ENCODE results near the gene PACS2.
A peak's percentile ranks its signal among the peaks of the same experiment; 100 is the strongest.
"Not testable (repeated sequence)": the region's sequence is repeated elsewhere in the genome, so short reads cannot be mapped to it uniquely, and the experiment has no call there.

Gene PACS2

GRCh38 chr14:105326568-105326867, 12.0 kb downstream of the PACS2 start:
- DNase-seq (ENCODE audit: low read depth), result no peak
- H3K4me3 ChIP-seq (ENCODE audit: low read depth, low read length), result no peak overlapping the region
- no peak for TF ChIP-seq POLR2A (IDR thresholded peaks at IDR 0.05; ENCODE audit: extremely low read depth, insufficient read length)
- TF ChIP-seq CTCF (IDR thresholded peaks at IDR 0.05; ENCODE audit: low read depth, low read length), result no peak
- TF ChIP-seq, protein P1, sequence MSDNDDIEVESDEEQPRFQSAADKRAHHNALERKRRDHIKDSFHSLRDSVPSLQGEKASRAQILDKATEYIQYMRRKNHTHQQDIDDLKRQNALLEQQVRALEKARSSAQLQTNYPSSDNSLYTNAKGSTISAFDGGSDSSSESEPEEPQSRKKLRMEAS (IDR thresholded peaks at IDR 0.05; ENCODE audit: low read depth, low read length), result no peak
- TF ChIP-seq MYC (IDR thresholded peaks at IDR 0.05; ENCODE audit: low read depth, low read length), result no peak

- no peak for DNase-seq (ENCODE audit: low read depth)
- H3K4me3 ChIP-seq (ENCODE audit: low read depth, low read length), result no peak overlapping the region
- TF ChIP-seq, protein P1 (IDR thresholded peaks at IDR 0.05; ENCODE audit: low read depth, low read length), result no peak
- TF ChIP-seq CTCF (IDR thresholded peaks at IDR 0.05; ENCODE audit: low read depth, low read length) (no peak), MYC (IDR thresholded peaks at IDR 0.05; ENCODE audit: low read depth, low read length) (no peak), POLR2A (IDR thresholded peaks at IDR 0.05; ENCODE audit: extremely low read depth, insufficient read length) (no peak)
Observed at GRCh38 chr14:105326891-105327694, 12.5 kb downstream of the PACS2 start.

DNA sequence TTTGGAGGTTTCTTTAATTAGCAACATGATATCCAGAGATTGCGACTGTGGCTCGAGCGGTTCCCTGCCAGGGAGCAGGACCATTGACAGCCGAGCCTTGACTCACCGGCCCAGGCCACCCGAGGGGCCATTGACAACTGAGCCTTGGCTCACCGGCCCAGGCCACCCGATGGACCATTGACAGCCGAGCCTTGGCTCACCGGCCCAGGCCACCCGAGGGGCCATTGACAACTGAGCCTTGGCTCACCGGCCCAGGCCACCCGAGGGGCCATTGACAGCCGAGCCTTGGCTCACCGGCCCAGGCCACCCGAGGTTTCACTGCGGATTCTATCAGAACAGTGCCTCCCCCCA, 13.1 kb downstream of the PACS2 start:
- not testable (repeated sequence) for DNase-seq (ENCODE audit: low read depth); H3K4me3 ChIP-seq (ENCODE audit: low read depth, low read length)

GRCh38 chr14:105328070-105328677, 13.6 kb downstream of the PACS2 start:
- TF ChIP-seq CTCF (IDR thresholded peaks at IDR 0.05; ENCODE audit: low read depth, low read length) (no peak), POLR2A (IDR thresholded peaks at IDR 0.05; ENCODE audit: extremely low read depth, insufficient read length) (no peak), MYC (IDR thresholded peaks at IDR 0.05; ENCODE audit: low read depth, low read length) (no peak)
- TF ChIP-seq, protein P1 (IDR thresholded peaks at IDR 0.05; ENCODE audit: low read depth, low read length), result no peak
- no peak for DNase-seq (ENCODE audit: low read depth)
- no peak overlapping the region for H3K4me3 ChIP-seq (ENCODE audit: low read depth, low read length)

- H3K4me3 ChIP-seq (ENCODE audit: low read depth, low read length), result no peak overlapping the region
- TF ChIP-seq, protein P1 (IDR thresholded peaks at IDR 0.05; ENCODE audit: low read depth, low read length), result no peak
- TF ChIP-seq CTCF (IDR thresholded peaks at IDR 0.05; ENCODE audit: low read depth, low read length), result no peak
- peak; percentile 39 for DNase-seq (ENCODE audit: low read depth)
Observed at GRCh38 chr14:105328678-105329390, 14.3 kb downstream of the PACS2 start.

DNA sequence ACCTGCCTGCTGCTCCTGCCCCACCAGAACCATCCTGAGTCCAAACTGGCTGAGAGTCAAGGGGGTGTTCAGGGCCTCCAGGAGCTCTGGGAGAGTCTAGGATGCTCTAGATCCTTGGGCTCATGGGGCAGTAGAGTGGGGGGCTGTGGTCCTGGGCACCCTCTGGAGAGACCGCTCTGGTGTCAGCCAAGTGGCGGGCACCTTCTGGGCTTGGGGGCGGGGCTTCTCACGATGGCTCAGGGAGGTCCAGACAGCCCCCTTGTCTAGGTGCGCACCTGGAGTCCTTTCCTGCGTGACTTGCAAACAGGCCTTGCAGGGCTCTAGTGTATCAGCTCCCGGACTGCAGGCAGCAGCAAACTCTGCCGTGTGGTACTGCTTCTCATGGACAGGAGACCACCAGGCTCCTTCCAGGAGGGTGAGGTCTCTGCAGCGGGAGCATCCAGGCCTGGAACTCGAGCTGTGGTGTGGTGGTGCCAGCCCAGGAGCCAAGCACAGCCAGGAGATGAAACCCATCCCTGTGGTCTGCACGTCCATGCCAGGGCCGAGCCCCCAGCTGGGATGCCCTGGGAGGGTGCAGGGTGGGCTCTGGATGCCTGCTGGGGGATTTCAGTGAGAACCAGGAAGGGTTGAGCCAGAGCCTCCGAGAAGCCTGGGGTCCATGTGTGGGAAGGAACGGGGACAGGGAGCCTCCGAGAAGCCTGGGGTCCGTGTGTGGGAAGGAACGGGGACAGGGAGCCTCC, 15.0 kb downstream of the PACS2 start:
- H3K4me3 ChIP-seq (ENCODE audit: low read depth, low read length), result no peak overlapping the region
- TF ChIP-seq CTCF (IDR thresholded peaks at IDR 0.05; ENCODE audit: low read depth, low read length) (no peak), MYC (IDR thresholded peaks at IDR 0.05; ENCODE audit: low read depth, low read length) (no peak), POLR2A (IDR thresholded peaks at IDR 0.05; ENCODE audit: extremely low read depth, insufficient read length) (no peak)
- TF ChIP-seq, protein P1 (IDR thresholded peaks at IDR 0.05; ENCODE audit: low read depth, low read length), result no peak
- DNase-seq (ENCODE audit: low read depth), result no peak
